Trophoblast cell (in vitro differentiated cells and primary cell): Measurements from ENCODE around the gene GSS.
A peak's percentile ranks its signal among the peaks of the same experiment; 100 is the strongest.

Source experiments
- DNase-seq, 2 donors: peaks; one replicate each; pipeline ENCODE4 v3.0.0-alpha.2; 2016
- H2AFZ ChIP-seq: 2 replicates; pipeline ENCODE4 v1.6.1; 2013; ENCODE audit warnings: low read length, moderate library complexity, mild to moderate bottlenecking; ENCODE audit not compliant: insufficient read depth, poor library complexity
- H2AK5ac ChIP-seq: 2 replicates; pipeline ENCODE4 v1.6.1; 2013; ENCODE audit warnings: mild to moderate bottlenecking, low read length
- H2BK120ac ChIP-seq: 2 replicates; pipeline ENCODE4 v1.6.1; 2013; ENCODE audit warnings: low read length, mild to moderate bottlenecking, moderate library complexity; ENCODE audit not compliant: insufficient read depth, poor library complexity
- H2BK12ac ChIP-seq: 2 replicates; pipeline ENCODE4 v1.6.1; 2013; ENCODE audit warnings: mild to moderate bottlenecking, low read length, moderate library complexity
- H2BK5ac ChIP-seq: 2 replicates; pipeline ENCODE4 v1.6.1; 2013; ENCODE audit warnings: low read length, low read depth, moderate library complexity, mild to moderate bottlenecking; ENCODE audit not compliant: poor library complexity
- H3K14ac ChIP-seq: 2 replicates; pipeline ENCODE4 v1.6.1; 2013; ENCODE audit warnings: mild to moderate bottlenecking, low read length
- H3K18ac ChIP-seq: 2 replicates; pipeline ENCODE4 v1.6.1; 2013; ENCODE audit warnings: mild to moderate bottlenecking, low read length
- H3K23ac ChIP-seq: 2 replicates; pipeline ENCODE4 v1.6.1; 2013; ENCODE audit warnings: low read length
- H3K27ac ChIP-seq: 2 replicates; pipeline ENCODE4 v1.5.1; 2013; ENCODE audit warnings: low read depth, mild to moderate bottlenecking, inconsistent platforms, low read length, moderate library complexity
- H3K27me3 ChIP-seq: 2 replicates; pipeline ENCODE4 v1.6.1; 2013; ENCODE audit warnings: inconsistent platforms, mild to moderate bottlenecking, low read length, moderate library complexity; ENCODE audit not compliant: insufficient read depth
- H3K36me3 ChIP-seq, 2 experiments: 1 replicate in 1 of 2; 2 replicates in 1 of 2; pipeline ENCODE4 v1.6.1; 2013; ENCODE audit warnings: low read length in 2 of 2, mild to moderate bottlenecking in 2 of 2, moderate library complexity in 1 of 2; ENCODE audit not compliant: insufficient read depth in 2 of 2, control insufficient read depth in 1 of 2
- H3K4ac ChIP-seq: 2 replicates; pipeline ENCODE4 v1.6.1; 2013; ENCODE audit warnings: low read depth, mild to moderate bottlenecking, low read length, moderate library complexity
- H3K4me1 ChIP-seq, 2 experiments: 1 replicate in 1 of 2; 2 replicates in 1 of 2; pipeline ENCODE4 v1.6.1; 2013; ENCODE audit warnings: low read length in 2 of 2, mild to moderate bottlenecking in 2 of 2, moderate library complexity in 1 of 2; ENCODE audit not compliant: insufficient read depth in 2 of 2, control insufficient read depth in 1 of 2
- H3K4me2 ChIP-seq: 2 replicates; pipeline ENCODE4 v1.6.1; 2013; ENCODE audit warnings: inconsistent platforms, mild to moderate bottlenecking, low read length, moderate library complexity
- H3K4me3 ChIP-seq: 2 replicates; pipeline ENCODE4 v1.5.1; 2013; ENCODE audit warnings: mild to moderate bottlenecking, low read depth, low read length, inconsistent platforms
- H3K79me1 ChIP-seq: one replicate; pipeline ENCODE4 v1.6.1; 2013; ENCODE audit warnings: low read length
- H3K79me2 ChIP-seq: 2 replicates; pipeline ENCODE4 v1.6.1; 2013; ENCODE audit warnings: low read length, mild to moderate bottlenecking; ENCODE audit not compliant: control insufficient read depth, insufficient read depth, poor library complexity
- H3K9ac ChIP-seq: 2 replicates; pipeline ENCODE4 v1.6.1; 2013; ENCODE audit warnings: mild to moderate bottlenecking, low read length
- H3K9me3 ChIP-seq: 2 replicates; pipeline ENCODE4 v1.6.1; 2013; ENCODE audit warnings: low read depth, mild to moderate bottlenecking, control low read depth, inconsistent platforms, low read length; ENCODE audit not compliant: insufficient read depth
- H4K12ac ChIP-seq: 2 replicates; pipeline ENCODE4 v1.6.1; 2013; ENCODE audit warnings: low read depth, mild to moderate bottlenecking, low read length, moderate library complexity
- H4K8ac ChIP-seq: 2 replicates; pipeline ENCODE4 v1.6.1; 2013; ENCODE audit warnings: low read depth, mild to moderate bottlenecking, low read length, moderate library complexity
- H4K91ac ChIP-seq: one replicate; pipeline ENCODE4 v1.6.1; 2013; ENCODE audit warnings: low read depth, mild to moderate bottlenecking, low read length, moderate library complexity
- WGBS: extraction: QIAGEN DNeasy Blood & Tissue Kit; methylation state at CpG from one replicate; pipeline ENCODE4 v1.1.7; 2013; ENCODE audit warnings: missing lambda C conversion rate; ENCODE audit not compliant: insufficient read length, insufficient coverage; ENCODE audit errors: extremely low coverage; 5-methylcytosine and 5-hydroxymethylcytosine counted together

GSS gene

DNA sequence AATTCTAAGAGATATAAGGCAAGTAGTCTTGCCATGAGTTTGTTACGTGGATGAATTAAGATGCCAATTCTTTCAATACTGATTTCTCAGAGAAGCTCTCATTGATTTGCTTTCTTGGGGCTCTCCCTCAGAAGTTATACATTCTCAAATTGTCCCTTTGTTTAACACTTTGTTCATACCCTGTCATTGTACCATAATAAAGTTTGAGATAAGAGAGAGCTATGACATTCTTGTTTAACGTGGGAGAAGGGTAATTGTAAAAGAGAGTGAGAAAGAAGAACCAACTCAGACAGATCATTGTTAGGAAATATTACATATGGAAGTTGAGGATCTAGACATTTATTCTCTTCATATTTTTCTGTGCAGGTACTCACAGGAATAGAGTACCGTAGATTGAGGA is 60.1 kb downstream of the GSS start:
- Histone ChIP-seq H2BK5ac (no peak overlapping the region), H3K27ac (no peak overlapping the region), H3K4me3 (no peak overlapping the region), H4K91ac (no peak overlapping the region), H4K12ac (no peak overlapping the region), H3K9ac (no peak overlapping the region), H3K79me2 (no peaks in the 10 kb centered on the region), H2AFZ (no peak overlapping the region), H3K4me1 (peaks cover 0 to 2% of the 10 kb centered on the region in 2 experiments), H3K18ac (no peak overlapping the region), H4K8ac (no peak overlapping the region), H3K36me3 (peaks cover 0 to 3% of the 10 kb centered on the region in 2 experiments), H3K4ac (no peak overlapping the region), H3K79me1 (no peaks in the 10 kb centered on the region), H3K9me3 (no peaks in the 10 kb centered on the region), H2BK120ac (no peak overlapping the region), H3K4me2 (no peak overlapping the region), H2AK5ac (no peak overlapping the region), H3K27me3 (no peaks in the 10 kb centered on the region), H3K23ac (no peak overlapping the region), H2BK12ac (no peak overlapping the region), H3K14ac (no peak overlapping the region)
- no peak for DNase-seq
- no CpG with 5 or more reads among the region's 3 CpGs for WGBS

DNA sequence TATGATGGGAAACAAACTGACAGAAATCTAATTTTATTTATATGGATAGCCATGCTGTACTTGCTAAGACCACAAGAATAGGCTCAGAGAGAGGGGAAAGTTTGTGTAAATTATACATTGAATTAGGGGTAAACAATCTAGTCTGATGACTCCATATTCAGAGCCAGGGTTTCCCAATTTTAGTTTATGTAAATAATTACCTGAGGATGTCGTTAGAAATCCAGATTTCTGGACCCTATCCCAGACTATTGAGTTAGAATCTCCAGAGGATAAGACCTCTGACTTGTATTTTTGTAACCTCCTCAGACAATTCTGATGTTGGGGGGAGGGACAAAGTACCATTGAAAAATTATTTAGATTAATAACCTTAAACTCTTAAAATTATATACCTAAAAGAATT is 60.9 kb downstream of the GSS start:
- peaks cover 0 to 2% of the 10 kb centered on the region in 2 experiments for H3K4me1 ChIP-seq
- no peak overlapping the region for H2BK12ac ChIP-seq
- H3K27me3 ChIP-seq = no peaks in the 10 kb centered on the region
- no peak overlapping the region for H2BK120ac ChIP-seq
- no peak overlapping the region for H3K4ac ChIP-seq
- H3K14ac ChIP-seq = no peak overlapping the region
- H2AFZ ChIP-seq = no peak overlapping the region
- H3K4me2 ChIP-seq = no peak overlapping the region
- H3K23ac ChIP-seq = no peak overlapping the region
- H3K79me1 ChIP-seq = no peaks in the 10 kb centered on the region
- no peak overlapping the region for H3K9ac ChIP-seq
- no peak overlapping the region for H2AK5ac ChIP-seq
- no peak overlapping the region for H4K91ac ChIP-seq
- no CpG with 5 or more reads among the region's 1 CpG for WGBS
- DNase-seq = no peak
- H3K4me3 ChIP-seq = no peak overlapping the region
- no peaks in the 10 kb centered on the region for H3K9me3 ChIP-seq
- H3K18ac ChIP-seq = no peak overlapping the region
- peaks cover 0 to 2% of the 10 kb centered on the region in 2 experiments for H3K36me3 ChIP-seq
- no peak overlapping the region for H2BK5ac ChIP-seq
- no peaks in the 10 kb centered on the region for H3K79me2 ChIP-seq
- H4K8ac ChIP-seq = no peak overlapping the region
- no peak overlapping the region for H3K27ac ChIP-seq
- H4K12ac ChIP-seq = no peak overlapping the region

DNA sequence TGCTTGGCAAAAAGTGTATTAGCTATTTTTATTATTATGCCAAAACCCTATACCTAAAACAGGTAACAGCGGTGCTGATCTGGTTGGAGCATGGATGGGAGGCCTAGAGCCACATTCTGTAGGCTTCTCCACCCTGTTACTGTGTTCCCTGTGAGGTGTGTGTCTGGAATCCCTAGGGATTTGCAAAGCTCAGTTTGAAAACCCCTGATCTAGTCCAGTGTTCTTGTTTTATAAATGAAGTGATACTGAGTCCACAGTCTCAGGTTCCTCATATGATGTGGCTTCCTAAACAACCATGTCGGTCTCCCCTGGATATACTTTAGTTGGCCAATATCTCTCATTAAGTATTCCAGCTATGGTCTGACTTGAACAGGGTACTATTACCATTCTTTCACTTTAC is 62.9 kb downstream of the GSS start:
- Histone ChIP-seq H3K36me3 (peaks cover 0 to 3% of the 10 kb centered on the region in 2 experiments), H2BK12ac (no peak overlapping the region), H3K14ac (no peak overlapping the region), H2AFZ (no peak overlapping the region), H3K27ac (no peak overlapping the region), H3K4ac (no peak overlapping the region), H2BK120ac (no peak overlapping the region), H3K18ac (no peak overlapping the region), H4K8ac (no peak overlapping the region), H3K27me3 (no peaks in the 10 kb centered on the region), H3K4me2 (no peak overlapping the region), H4K12ac (no peak overlapping the region), H2BK5ac (no peak overlapping the region), H3K9ac (no peak overlapping the region), H3K4me1 (peaks cover 0 to 2% of the 10 kb centered on the region in 2 experiments), H3K79me2 (no peaks in the 10 kb centered on the region), H4K91ac (no peak overlapping the region), H3K23ac (no peak overlapping the region), H2AK5ac (no peak overlapping the region), H3K4me3 (no peak overlapping the region), H3K79me1 (no peaks in the 10 kb centered on the region), H3K9me3 (no peaks in the 10 kb centered on the region)
- DNase-seq = no peak
- WGBS = no CpG with 5 or more reads among the region's 2 CpGs

DNA sequence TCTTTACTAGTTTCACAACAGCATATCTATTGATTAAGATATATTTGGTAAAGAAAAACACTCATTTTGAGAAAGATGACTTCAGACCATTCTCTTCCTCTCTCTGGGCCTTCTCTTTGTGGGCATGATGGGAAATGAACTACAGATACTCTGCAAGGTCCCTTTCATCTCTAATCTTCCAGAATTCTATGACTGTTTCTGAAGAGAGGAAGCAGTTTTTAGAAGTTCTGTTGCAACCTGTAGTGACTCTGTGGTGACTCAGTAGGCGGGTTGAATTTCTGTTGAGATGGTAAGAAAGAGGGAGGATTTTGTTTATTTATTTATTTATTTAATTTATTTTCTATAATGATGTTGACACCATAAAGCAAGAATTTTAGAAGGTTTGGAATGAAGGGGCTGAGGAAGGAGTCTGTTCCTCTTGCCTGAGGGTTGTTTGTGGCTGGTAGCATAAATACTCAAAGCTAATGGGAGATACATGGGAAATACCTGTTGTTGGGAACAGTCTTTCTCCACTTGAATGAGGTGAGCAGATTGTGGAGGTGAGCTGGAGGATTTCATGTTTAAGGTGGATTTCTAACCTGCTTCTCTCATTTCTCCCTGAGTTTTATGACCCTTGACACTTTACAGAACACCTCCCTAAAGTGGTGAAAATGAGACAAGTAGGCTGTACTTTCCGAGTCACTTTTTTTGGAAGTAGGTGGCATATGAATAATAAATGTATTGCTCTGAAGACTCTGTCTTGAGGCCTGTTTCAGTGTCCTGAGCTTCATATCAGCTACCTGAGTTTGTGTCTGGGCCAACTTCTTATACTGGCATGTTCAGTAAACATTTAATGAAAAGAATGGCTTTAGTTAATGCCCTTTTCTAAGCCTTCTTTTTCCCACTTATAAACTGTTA is 64.2 kb downstream of the GSS start:
- peaks cover 0 to 5% of the 10 kb centered on the region in 2 experiments for H3K36me3 ChIP-seq
- H4K91ac ChIP-seq = no peak overlapping the region
- H3K18ac ChIP-seq = no peak overlapping the region
- H3K4me1 ChIP-seq = peaks cover 0 to 2% of the 10 kb centered on the region in 2 experiments
- no peak overlapping the region for H2AK5ac ChIP-seq
- H3K23ac ChIP-seq = no peak overlapping the region
- no peak overlapping the region for H3K4ac ChIP-seq
- H2BK12ac ChIP-seq = no peak overlapping the region
- H3K9me3 ChIP-seq = no peaks in the 10 kb centered on the region
- no peaks in the 10 kb centered on the region for H3K27me3 ChIP-seq
- no peak overlapping the region for H3K14ac ChIP-seq
- H4K8ac ChIP-seq = no peak overlapping the region
- no peak overlapping the region for H3K4me2 ChIP-seq
- H2AFZ ChIP-seq = no peak overlapping the region
- H3K27ac ChIP-seq = no peak overlapping the region
- no peak overlapping the region for H2BK5ac ChIP-seq
- H2BK120ac ChIP-seq = no peak overlapping the region
- peak; percentile 65 to 77 for DNase-seq
- no peaks in the 10 kb centered on the region for H3K79me2 ChIP-seq
- no CpG with 5 or more reads among the region's 2 CpGs for WGBS
- no peak overlapping the region for H4K12ac ChIP-seq
- no peak overlapping the region for H3K9ac ChIP-seq
- H3K79me1 ChIP-seq = no peaks in the 10 kb centered on the region
- H3K4me3 ChIP-seq = no peak overlapping the region
